HG03571 (cell line): ENCODE measurements around the gene DNAH11.
"Not testable (repeated sequence)": the region's sequence is repeated elsewhere in the genome, so short reads cannot be mapped to it uniquely, and the experiment has no call there.

Experiments used
- ATAC-seq: cut with Tn5 transposase; IDR thresholded peaks from one replicate; pipeline ENCODE4 v1.9.1; 2021; ENCODE audit not compliant: unreplicated experiment

DNAH11 gene

DNA sequence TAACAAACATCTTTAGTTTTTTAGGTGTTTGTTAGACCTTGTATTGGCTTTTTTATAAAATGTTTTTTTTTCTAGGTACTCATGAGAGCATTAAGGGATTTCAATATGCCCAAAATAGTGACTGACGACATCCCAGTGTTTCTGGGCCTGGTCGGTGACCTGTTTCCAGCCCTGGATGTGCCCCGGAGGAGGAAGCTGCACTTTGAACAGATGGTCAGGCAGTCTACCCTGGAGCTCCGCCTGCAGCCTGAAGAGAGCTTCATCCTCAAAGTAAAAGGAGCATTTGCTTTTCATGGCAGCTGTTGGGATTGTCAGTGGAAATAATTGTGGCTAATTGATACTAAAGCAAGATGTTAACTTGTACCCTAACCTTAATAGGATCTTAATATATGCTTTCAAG, 161.5 kb downstream of the DNAH11 start:
- no peak for ATAC-seq

DNA sequence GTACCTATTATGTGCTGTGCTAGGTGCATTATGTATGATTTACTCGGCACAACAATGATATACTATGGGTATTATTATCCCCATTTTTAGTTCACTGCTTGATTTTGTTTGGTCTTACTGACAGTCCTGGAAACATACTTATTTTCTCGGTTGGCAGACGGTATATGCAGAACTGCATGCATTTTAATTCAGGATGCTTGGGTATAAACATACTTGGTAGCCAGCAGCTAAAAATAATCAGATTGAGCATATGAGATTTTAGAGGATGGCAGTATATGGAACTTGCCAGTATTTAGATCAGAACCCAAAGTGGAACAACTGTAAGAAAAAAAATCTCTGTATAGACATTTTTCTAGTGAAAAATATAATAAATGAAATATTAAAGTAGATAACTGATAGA, 163.3 kb downstream of the DNAH11 start:
- ATAC-seq: no peak

DNA sequence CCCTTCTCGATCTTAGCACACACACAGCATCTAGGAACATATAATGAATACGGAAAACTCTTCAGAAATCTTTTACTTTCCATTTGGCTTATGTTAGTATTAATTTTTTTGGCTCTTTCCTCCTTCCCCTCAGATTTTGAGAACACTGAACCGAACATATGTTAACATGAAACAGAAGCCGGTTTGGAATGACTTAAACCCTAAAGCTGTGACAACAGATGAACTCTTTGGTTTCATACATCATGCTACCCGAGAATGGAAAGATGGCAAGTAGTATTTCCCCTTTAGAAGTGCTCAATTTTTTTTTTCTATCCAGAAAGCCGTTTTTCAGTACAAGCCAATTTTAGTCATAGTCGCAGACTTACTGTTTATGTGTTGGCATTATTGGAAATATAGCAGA, 164.7 kb downstream of the DNAH11 start:
- ATAC-seq: no peak

DNA sequence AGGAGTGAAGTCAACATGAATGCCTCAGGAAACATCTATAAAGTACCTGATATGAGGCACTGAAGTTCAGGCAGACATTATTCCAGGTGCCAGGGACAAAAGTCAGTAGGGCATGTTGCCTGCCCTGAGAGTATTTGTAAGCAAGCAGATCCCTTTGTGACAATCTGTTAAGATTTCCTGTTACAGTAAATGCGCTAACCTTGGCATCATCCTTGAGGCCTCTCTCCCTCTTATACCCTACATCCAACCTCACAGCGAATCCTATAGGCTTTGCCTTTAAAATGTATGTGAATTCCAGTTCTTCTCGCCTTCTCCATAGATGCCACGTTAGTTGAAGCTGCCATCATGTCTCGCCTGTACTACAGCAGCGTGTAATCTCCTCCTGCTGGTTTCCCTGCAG, 165.3 kb downstream of the DNAH11 start:
- no peak for ATAC-seq

DNA sequence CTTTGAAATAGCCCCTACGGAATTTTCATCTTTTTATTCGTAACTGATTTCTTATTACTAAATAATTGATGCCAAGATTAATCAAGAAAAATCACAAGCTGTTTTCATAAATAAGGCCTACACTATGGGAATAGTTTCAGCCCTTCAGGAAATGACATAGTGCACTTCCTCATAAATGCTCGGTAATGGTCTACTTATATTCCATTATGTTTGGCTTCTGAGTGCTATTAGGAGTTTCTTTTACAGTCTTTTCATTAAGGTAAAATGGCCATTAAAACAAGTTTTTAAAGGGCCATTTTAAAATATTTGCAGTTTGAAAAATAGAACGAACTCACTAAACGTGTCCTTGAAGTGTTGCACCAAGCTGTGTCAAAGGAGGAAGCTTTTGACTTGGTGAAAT, 174.5 kb downstream of the DNAH11 start:
- ATAC-seq: no peak

DNA sequence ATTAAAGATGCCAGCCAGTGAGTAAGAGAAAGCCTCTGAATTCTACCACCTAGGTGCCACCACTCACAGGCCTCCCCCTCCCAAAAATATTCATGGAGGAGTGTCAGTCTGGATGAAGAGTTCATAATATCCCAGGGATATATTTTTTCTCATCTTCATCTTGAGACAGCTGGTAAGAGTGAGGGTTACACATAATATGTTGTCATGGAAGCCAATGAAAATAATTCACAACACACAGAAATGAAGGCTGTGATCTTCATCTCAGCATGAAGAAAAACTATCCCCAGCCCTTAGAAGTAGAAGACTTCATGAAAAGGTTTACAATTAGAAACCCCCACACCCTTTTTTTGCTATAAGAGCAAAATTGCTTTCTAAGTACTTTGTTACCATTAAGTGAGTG, 175.6 kb downstream of the DNAH11 start:
- no peak for ATAC-seq

DNA sequence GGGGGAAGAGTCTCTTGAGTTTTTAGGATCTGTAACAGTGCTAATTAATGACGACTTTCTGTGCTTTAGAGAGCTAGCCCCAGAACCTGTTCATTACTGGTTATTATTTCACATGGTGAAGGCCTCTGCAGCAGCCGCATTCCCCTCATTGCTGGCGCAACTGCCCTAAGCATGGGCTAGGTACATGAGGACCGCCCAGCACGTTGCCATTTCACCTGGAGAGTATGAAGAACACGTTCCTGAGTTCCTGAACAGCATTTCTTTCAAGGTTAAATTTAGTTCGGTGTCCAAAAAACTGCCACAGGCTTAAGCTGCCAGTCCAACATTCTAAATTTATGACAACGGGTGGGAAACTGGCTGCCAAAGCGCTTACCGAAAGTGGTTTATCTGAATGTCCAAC, 177.0 kb downstream of the DNAH11 start:
- ATAC-seq: no peak

DNA sequence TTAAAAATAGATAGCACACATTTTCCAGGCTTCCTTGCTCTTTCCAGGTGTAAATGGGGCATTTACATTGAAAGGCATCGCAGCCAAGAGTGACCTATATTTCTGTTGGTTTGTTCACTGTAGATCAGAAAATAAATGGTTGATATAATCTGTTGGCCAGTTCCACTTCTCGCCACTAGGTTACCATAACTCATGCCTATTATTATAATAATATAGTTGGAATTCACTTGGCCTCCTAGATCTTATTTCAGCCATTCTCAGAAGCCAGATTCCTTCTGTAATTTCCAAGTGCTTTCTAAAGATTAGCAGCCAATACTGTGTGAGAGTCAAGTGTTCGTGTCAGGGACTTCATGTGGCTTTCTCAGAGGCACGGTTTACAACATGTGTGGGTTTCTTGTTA, 179.5 kb downstream of the DNAH11 start:
- ATAC-seq: no peak

DNA sequence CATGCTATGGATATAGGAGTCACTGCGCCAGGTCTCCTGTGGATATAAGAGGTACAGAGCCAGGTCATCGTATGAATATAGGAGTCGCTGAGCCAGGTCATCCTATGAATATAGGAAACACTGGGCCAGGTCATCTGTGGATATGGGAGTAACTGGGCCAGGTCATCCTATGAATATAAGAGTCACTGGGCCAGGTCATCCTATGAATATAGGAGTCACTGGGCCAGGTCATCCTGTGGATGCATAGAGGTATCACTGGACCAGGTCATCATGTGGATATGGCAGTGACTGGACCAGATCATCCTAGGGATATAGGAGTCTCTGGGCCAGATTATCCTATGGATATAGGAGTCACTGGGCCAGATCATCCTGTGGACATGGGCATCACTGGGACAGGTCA, 181.7 kb downstream of the DNAH11 start:
- ATAC-seq: no peak

DNA sequence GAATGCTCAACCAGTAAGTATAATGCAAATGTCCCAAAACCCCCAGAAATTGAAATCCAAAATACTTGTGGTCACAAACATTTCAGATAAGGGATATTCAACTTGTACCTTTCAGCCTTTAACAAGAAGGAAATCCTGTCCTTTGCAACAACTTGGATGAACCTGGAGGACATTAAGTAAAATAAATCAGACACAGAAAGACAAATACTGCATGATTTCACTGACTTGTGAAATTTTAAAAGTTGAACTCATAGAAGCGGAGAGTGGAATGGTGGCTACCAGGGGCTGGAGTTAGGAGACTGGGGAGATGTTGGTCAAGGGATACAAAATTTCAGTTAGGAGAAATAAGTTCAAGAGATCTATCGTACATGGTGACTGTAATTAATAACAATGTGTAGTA, 187.6 kb downstream of the DNAH11 start:
- no peak for ATAC-seq

DNA sequence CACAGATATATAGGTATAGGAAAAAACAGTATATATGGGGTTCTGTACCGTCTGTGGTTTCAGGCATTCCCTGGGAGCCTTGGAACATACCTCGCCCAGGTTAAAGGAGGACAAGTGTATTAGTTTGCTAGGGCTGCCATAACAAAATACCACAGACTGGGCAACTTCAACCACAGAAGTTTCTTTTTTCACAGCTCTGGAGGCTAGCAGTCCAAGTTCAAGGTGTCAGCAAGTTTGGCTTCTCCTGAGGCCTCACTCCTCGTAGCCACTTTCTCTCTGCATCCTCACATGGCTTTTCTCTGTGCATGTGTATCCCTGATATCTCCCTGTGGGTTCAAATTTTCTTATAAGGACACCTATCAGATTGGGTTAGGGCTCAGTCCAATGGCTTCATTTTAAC, 189.1 kb downstream of the DNAH11 start:
- ATAC-seq: no peak

DNA sequence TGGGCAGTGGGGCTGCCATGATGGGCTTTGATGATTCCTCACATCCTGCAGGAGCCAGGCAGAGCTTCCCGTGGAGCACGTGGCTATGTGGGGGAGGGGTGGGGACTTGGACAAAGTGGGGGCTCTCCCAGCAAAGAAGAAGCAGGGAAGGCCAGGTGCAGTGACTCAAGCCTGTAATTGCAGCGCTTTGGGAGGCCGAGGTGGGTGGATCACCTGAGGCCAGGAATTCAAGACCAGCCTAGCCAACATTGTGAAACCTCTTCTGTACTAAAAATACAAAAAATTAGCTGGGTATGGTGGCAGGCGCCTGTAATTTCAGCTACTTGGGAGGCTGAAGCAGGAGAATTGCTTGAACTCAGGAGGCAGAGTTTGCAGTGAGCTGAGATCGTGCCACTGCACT, 190.1 kb downstream of the DNAH11 start:
- ATAC-seq: not testable (repeated sequence)

DNA sequence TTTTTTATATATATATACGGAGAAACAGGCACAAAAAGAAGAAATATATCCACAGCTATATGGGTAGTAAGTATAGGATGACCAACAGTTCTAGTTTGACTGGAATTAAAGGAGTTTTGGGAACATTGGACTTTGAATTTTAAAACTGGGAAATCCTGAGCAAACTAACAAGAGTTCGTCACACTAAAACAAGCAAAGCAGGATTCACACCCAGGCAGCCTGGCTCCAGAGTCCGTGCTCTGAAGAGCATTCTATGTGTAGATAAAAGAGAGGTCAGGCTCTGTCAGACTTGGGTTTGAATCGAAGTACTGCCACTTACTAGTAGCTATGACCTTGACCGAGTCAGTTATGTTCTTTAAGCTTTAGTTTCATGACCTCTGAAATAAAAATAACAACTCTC, 191.0 kb downstream of the DNAH11 start:
- no peak for ATAC-seq

DNA sequence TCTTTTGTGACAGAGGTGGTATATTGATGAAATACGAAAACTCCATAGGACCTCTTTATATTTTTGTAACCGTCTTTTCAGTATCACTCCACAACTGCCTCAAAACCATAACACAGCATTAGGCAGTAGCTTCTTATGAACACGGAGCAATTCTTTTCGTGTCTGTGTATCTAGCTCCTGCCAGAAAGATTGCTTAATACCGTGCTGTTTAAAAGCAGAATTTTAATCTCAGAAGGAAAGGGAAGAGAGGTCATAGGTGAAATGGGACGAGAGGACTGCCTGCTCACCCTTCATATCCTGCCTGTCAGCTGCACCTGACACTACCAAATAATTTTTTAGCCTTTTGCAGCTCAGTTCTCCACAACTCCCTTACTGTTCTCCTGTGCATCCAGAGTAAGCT, 200.7 kb downstream of the DNAH11 start:
- ATAC-seq: no peak

DNA sequence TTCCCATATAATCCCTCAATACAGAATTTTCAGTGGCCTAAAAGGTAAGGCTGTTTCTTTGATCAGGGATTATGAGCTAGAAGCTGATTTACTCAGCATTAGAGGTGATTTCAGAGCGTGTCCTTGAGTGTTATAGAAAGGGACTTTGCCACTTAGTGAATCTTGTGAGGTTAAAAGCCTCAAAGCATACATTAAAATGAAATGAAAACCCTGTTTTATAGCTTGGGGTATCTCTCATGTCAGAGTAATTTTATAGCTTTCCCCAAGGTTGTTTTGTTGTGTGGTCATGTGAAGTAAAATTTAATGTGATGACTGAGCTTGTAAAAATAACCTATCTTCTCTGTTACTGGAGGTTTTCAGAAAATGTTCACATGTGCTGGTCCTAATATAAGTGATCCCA, 204.1 kb downstream of the DNAH11 start:
- no peak for ATAC-seq

DNA sequence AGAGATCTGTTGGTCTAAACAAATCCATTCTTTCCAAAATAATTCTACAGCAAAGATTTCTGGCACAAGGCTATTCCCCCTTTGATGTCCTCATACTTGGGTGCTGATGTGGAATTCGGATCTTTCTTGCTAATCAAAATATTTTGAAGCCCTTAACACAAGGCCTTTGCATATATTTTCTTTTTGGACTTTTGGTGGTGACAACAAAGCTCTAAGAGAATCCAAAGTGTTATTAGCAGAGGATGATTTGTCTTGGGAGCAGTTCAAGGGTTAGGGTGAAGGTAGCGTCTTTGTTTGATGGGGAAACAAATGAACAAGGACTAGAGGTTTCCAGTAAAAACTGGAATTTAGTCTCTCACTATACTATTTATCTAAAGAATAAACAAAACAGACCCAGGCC, 205.0 kb downstream of the DNAH11 start:
- ATAC-seq: no peak

DNA sequence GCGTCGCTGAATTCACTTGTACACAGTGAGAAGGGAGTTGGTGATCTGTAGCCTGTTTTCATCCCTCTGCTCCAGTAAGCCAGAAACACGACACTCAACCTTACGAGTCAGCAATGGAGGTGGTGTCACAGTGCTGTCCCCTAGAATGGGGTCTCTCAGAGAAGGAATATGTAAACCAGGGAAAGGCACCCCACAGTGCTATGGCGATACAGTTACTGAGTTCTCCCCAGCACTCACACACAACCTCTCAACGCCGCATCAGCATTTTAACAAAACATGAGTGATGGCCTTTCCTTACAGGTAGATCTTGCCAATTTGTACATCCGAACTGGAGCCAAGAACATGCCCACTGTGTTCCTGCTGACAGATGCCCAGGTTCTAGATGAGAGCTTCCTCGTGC, 206.5 kb downstream of the DNAH11 start:
- ATAC-seq: no peak

DNA sequence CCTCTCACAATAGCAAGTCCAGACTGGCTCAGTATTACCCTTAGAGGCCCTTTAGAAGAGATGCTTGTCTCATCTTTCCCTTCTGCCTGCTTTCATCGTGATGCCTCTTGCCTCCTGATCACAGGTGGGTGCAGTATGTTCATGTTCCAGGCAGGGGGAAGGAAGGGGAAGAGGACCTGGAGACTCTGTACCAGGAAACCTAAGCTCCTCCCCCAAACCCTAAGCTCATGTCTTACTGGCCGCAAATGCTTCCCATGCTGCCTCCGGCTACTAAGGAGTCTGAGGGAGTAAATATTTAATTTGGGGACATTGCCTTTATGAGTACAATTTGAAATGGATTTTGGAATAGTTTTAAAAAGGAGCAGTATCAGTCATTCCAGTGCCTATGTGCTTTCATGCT, 210.2 kb downstream of the DNAH11 start:
- no peak for ATAC-seq

DNA sequence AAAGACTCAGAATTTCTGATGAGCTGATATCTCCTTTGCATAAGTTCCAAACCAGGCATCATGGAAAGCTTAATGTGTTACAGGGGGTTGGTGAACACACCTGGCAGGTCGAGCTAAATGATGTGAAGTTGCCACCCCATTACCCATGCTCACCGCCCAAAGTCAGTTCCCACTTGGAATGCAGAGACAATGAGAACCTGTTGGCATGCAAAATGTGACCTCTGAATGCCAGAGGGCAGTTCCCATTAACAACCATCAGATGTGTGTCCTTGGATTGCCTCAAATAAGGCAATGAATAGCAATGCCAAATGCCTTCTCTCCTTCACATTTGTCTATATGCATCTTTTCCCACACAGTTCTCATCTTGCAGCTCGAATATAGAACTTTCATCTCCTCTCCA, 212.1 kb downstream of the DNAH11 start:
- no peak for ATAC-seq

DNA sequence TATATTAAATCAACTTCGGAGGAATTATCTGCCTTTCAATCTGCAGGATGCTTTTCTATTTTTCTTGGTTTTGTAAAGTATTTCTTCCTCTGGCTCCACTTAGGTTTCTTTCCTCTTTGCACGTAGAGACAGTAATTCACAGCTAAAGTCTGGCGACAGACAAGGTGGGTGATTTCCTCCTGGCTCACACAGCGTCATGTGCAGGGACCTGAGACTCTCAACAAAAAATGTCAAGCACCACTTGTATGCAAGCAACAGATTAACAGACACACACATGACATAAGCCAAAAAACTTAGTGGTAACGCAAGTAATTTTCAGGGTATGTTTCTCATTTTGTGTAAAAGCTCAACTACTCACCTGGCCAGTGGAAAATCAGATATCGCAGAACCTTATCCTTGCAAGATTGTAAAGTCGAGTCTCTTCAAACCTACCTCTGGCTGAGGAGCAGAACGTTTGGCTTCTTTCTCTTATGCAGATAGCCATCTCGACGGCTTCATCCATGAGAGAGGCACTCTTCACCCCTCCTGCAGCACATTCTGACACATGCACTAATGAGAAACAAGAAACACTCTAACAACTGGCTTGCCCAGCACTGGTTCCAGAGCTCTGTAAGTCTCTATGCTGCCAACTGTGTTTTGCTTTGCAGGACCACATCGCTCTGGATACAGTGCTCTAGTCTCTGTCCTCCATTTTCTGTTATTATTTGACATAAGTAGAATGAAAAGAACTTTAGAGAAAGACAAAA, 214.9 kb downstream of the DNAH11 start:
- ATAC-seq: no peak

DNA sequence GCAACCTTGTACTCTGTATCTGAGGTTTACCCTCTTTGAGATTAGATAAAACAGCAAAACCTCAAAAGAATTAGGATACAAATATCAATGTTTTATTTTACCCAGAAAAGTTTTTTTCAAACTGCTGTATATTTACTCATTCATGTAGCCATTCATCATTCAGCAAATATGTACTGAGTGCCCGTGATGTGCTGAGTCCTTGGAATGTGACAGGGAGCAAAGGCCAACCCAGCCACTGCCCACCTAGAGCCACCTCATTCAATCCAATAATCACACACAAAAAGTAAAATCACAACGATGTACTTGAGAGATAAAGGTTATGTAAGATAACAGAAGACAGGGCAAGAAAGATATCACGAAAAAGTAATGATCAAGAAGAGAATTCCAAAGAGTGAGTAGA, 215.4 kb downstream of the DNAH11 start:
- no peak for ATAC-seq

DNA sequence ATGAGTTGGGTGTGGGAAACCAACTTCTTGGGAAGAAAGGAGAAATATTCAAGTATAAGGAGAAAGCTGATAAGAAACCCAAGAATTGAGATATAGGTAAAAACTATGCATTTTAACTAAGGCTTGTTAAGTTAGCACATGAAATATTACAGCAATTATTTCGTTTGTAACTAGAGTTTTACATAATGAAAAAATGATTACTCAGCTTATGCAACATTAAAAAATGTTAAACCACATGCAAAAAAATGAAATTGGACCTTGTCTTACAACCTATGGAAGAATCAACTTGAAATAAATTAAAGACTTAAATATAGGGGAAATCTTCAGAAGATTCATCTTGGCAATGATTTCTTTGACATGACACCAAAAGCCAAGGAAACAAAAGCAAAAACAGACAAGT, 219.6 kb downstream of the DNAH11 start:
- ATAC-seq: no peak

DNA sequence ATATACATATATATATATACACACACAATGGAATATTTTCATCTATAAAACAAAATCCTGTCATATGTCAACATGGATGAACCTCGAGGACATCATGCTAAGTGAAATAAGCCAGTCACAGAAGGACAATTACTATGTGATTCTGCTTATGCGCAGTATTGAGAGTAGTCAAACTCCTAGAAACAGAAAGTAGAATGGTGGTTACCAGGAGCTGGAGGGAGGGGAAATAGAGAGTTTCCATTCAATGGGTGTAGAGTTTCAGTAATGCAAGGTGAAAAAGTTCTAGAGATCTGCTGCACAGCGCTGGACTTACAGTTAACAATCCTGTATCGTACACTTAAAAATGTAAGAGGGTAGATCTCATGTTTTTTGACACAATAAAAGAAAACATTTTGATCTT, 221.0 kb downstream of the DNAH11 start:
- no peak for ATAC-seq

DNA sequence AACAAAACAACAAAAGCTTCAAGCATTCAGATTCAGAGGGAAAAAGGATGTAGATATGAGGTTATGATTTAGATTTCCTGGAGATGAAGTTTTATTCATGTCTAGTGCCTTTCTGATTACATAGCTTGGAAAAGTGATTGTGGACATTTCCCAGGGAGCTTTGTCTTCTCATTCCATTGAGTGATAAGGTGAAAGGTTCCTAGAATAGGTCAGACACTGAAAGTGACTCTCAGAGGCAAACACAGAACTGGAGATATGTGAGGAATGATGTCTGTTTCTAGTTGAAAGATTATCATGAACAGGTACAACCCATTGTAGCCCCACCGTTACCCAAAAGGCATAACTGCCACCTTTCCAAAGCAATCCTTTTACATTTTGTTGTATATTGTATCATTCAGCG, 223.4 kb downstream of the DNAH11 start:
- no peak for ATAC-seq
